Parathyroid adenoma (tissue), 2 donors: ENCODE measurements around the gene RER1.

ENCODE experiments used
- H2AFZ ChIP-seq: fragments of 300-600 bp; sonication (generic); one replicate; pipeline ENCODE4 v1.7.0; 2017; ENCODE audit warnings: antibody characterized with exemption, mild to moderate bottlenecking
- H3K27ac ChIP-seq: fragments of 300-600 bp; sonication (generic); one replicate; pipeline ENCODE4 v1.7.0; 2017
- H3K27me3 ChIP-seq: fragments of 300-600 bp; sonication (generic); one replicate; pipeline ENCODE4 v1.7.0; 2017; ENCODE audit warnings: low read length; ENCODE audit not compliant: control insufficient read depth, insufficient read depth
- H3K36me3 ChIP-seq: fragments of 300-600 bp; sonication (generic); one replicate; pipeline ENCODE4 v1.7.0; 2017; ENCODE audit warnings: low read length; ENCODE audit not compliant: control insufficient read depth, insufficient read depth
- H3K4me1 ChIP-seq: fragments of 300-600 bp; sonication (generic); one replicate; pipeline ENCODE4 v1.7.0; 2017; ENCODE audit warnings: control low read depth
- H3K4me2 ChIP-seq: fragments of 300-600 bp; sonication (generic); one replicate; pipeline ENCODE4 v1.7.0; 2017; ENCODE audit warnings: low read length
- H3K4me3 ChIP-seq: fragments of 300-600 bp; sonication (generic); one replicate; pipeline ENCODE4 v1.7.0; 2017; ENCODE audit warnings: low read depth, low read length
- H3K79me2 ChIP-seq: fragments of 300-600 bp; sonication (generic); one replicate; pipeline ENCODE4 v1.7.0; 2017; ENCODE audit warnings: control low read depth
- H3K9ac ChIP-seq: fragments of 300-600 bp; sonication (generic); one replicate; pipeline ENCODE4 v1.7.0; 2017; ENCODE audit warnings: mild to moderate bottlenecking
- H3K9me3 ChIP-seq: fragments of 300-600 bp; sonication (generic); one replicate; pipeline ENCODE4 v1.7.0; 2017; ENCODE audit warnings: low read length; ENCODE audit not compliant: control insufficient read depth
- TF ChIP-seq, protein P1 (sequence below): fragments of 300-600 bp; sonication (generic); IDR thresholded peaks from one replicate; pipeline ENCODE4 v1.7.0; 2017; ENCODE audit warnings: antibody characterized with exemption, mild to moderate bottlenecking
- donor health status: primary hyperparathyroidism.

The RER1 gene

DNA sequence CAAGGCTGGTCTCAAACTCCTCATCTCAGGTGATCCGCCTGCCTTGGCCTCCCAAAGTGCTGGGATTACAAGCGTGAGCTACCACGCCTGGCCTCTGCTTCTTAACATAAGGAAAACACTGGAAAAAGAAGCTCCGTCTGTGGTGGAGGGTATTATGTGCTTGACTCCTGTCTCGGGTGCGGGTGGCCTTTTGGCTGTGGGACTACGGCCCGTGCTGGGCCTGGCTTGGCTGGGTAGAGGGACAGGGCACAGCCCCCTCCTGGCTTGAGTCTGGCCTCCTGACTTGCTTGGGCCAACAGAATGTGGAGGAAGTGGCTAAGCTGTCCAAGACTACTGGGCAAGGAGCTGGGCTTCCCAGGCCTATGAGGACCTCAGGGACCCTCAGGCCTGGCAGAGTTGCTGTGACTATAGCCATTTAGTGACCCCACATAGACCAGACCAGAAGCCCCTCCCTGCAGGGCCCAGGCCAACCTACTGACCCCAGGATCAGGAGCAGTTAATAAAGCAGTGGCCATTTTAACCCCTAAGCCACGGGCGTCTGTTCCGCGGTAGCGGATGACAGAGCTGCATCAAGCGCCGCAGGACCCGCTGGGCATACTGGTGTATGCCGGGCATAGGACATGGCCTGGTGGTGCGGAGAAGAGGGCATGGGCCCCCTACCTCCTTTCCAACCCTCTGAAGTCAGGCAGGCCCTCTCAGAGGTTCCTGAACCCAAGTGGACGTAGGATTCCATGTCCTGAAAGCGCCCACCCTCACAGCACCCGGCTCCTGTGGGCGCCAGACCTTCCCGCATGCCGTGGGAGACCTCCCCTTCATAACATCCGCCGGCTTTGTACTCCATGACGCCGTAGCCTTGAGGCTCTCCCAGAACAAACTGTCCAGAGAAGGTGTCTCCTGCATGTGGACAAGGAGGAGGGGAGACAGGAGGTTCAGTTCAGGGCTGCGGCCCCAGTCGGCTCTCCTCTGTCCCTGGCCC is 4.7 kb upstream of the RER1 start:
- H3K36me3 ChIP-seq: no peaks in the 10 kb centered on the region
- H3K4me3 ChIP-seq: no peak overlapping the region
- no peak overlapping the region for H3K4me2 ChIP-seq
- no peaks in the 10 kb centered on the region for H3K79me2 ChIP-seq
- H3K9ac ChIP-seq: no peak overlapping the region
- H3K9me3 ChIP-seq: no peaks in the 10 kb centered on the region
- H3K4me1 ChIP-seq: no peaks in the 10 kb centered on the region
- TF ChIP-seq, protein P1, sequence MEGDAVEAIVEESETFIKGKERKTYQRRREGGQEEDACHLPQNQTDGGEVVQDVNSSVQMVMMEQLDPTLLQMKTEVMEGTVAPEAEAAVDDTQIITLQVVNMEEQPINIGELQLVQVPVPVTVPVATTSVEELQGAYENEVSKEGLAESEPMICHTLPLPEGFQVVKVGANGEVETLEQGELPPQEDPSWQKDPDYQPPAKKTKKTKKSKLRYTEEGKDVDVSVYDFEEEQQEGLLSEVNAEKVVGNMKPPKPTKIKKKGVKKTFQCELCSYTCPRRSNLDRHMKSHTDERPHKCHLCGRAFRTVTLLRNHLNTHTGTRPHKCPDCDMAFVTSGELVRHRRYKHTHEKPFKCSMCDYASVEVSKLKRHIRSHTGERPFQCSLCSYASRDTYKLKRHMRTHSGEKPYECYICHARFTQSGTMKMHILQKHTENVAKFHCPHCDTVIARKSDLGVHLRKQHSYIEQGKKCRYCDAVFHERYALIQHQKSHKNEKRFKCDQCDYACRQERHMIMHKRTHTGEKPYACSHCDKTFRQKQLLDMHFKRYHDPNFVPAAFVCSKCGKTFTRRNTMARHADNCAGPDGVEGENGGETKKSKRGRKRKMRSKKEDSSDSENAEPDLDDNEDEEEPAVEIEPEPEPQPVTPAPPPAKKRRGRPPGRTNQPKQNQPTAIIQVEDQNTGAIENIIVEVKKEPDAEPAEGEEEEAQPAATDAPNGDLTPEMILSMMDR: no peak
- H3K27me3 ChIP-seq: no peaks in the 10 kb centered on the region
- H2AFZ ChIP-seq: no peak overlapping the region
- H3K27ac ChIP-seq: no peak overlapping the region

DNA sequence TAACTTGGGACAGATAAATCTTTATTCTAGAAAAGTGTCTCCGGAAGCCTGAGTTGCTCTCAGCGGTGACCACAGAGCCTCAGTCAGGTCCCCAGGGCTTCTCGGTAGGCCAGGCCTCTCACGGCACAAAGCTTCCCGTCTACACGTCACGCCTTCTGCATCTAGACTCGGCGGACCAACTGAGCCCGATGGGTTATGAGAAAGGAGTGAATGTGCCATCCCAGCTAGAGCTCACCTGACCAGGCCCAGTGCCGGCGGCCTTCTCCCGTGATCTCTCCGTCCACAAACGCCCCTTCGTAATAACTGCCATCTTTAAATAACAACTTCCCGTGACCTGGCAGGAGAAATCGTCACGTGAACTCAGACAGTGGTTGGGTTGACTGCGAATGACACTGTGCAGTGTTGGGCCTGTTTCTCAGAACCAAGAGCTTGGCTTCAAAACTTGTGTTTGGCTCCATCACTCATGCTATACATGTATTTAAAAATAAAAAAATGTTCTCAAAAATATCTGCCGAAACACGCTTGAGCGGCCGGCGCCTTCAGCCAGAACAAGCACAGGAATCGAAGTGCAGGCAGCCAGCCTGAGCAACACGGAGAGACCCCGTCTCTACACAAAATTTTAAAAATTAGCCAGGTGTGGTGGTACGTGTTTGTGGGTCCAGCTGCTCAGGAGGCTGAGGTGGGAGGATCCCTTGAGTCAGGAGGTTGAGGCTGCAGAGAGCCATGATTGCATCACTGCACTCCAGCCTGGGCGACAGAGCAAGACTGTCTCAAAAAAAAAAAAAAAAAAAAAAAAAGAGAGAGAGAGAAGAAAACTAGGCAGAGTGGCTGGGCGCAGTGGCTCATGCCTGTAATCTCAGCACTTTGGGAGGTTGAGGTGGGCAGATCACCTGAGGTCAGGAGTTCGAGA is 3.4 kb upstream of the RER1 start:
- Histone ChIP-seq H3K4me1 (peaks cover 5% of the 10 kb centered on the region), H3K9me3 (no peaks in the 10 kb centered on the region), H3K9ac (no peak overlapping the region), H3K27ac (no peak overlapping the region), H3K4me3 (no peak overlapping the region), H3K79me2 (peaks cover 11% of the 10 kb centered on the region), H3K27me3 (no peaks in the 10 kb centered on the region), H3K36me3 (no peaks in the 10 kb centered on the region), H3K4me2 (no peak overlapping the region), H2AFZ (no peak overlapping the region)
- TF ChIP-seq, protein P1: no peak

GRCh38 chr1:2389644-2390043 is 2.0 kb upstream of the RER1 start:
- TF ChIP-seq, protein P1: no peak
- H3K4me3 ChIP-seq: no peak overlapping the region
- no peaks in the 10 kb centered on the region for H3K27me3 ChIP-seq
- no peak overlapping the region for H2AFZ ChIP-seq
- peaks cover 5% of the 10 kb centered on the region for H3K4me1 ChIP-seq
- H3K9me3 ChIP-seq: no peaks in the 10 kb centered on the region
- no peak overlapping the region for H3K9ac ChIP-seq
- no peaks in the 10 kb centered on the region for H3K36me3 ChIP-seq
- no peak overlapping the region for H3K4me2 ChIP-seq
- H3K79me2 ChIP-seq: peaks cover 21% of the 10 kb centered on the region
- H3K27ac ChIP-seq: no peak overlapping the region

DNA sequence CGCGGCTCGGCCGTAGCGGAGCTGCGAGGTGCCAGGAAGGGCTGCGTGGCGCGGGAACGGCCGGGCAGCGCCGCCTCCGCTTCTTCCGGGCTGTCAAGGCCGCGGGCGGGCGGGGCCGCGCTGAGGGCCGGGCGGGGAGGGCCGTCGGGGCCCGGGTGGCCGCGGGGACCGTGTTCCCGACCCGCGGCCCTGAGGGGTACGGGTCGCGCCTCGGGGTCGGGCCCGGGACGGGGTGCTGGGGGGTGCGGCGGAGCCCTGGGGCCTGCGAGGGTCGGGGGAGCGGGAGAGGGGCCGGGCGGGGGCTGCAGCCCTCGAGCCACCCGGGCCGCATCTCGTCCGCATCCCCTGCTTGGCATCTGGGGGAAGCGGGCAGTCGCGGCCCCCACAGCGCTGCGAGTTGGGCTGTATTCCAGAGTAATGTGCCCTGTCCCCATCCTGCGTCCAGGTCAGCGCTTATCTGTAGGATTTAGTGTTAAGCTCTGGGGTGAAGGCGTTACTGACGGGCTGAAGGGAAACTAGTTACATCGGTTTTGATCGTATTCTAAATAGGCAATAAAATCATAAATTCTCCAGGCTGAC is 379 bp downstream of the RER1 start:
- Histone ChIP-seq H3K4me2 (peak overlapping the region; percentile 64), H3K79me2 (peaks cover 21% of the 10 kb centered on the region), H3K4me1 (peaks cover 5% of the 10 kb centered on the region), H3K4me3 (peak overlapping the region; percentile 63), H3K27ac (peak overlapping the region; percentile 39), H3K27me3 (no peaks in the 10 kb centered on the region), H3K9ac (peak overlapping the region; percentile 19), H3K36me3 (no peaks in the 10 kb centered on the region), H2AFZ (no peak overlapping the region), H3K9me3 (no peaks in the 10 kb centered on the region)
- TF ChIP-seq, protein P1: no peak
